Urothelium cell line (cell line): Measurements from ENCODE around the gene SRGAP2B.
"Not testable (repeated sequence)": the region's sequence is repeated elsewhere in the genome, so short reads cannot be mapped to it uniquely, and the experiment has no call there.

Experiments used
- DNase-seq: peaks from one replicate; pipeline ENCODE4 v3.0.0; 2011; ENCODE audit warnings: low spot score, mixed read lengths
- FAIRE-seq: peaks from 2 replicates; lab custom pipeline; 2011; peaks lifted over from hg19 to GRCh38; lab: Jason Lieb, UNC

SRGAP2B gene

GRCh38 chr1:145048181-145048856, 46.8 kb downstream of the SRGAP2B start:
- DNase-seq, FAIRE-seq: not testable (repeated sequence)

GRCh38 chr1:145047553-145047952, 47.6 kb downstream of the SRGAP2B start:
- DNase-seq, FAIRE-seq: not testable (repeated sequence)

- not testable (repeated sequence) for FAIRE-seq
Measured at GRCh38 chr1:145045571-145046273, 49.4 kb downstream of the SRGAP2B start.

GRCh38 chr1:145041519-145041918, 53.6 kb downstream of the SRGAP2B start:
- not testable (repeated sequence) for DNase-seq, FAIRE-seq

More at GRCh38 chr1:145045571-145046273, 49.4 kb downstream of the SRGAP2B start:
- not testable (repeated sequence) for DNase-seq

GRCh38 chr1:145036019-145036418, 59.1 kb downstream of the SRGAP2B start:
- not testable (repeated sequence) for FAIRE-seq, DNase-seq

GRCh38 chr1:145033523-145033922, 61.6 kb downstream of the SRGAP2B start:
- FAIRE-seq, DNase-seq: not testable (repeated sequence)

GRCh38 chr1:145027251-145027650, 67.9 kb downstream of the SRGAP2B start:
- DNase-seq, FAIRE-seq: not testable (repeated sequence)

GRCh38 chr1:145025286-145025685, 69.8 kb downstream of the SRGAP2B start:
- not testable (repeated sequence) for DNase-seq, FAIRE-seq

- FAIRE-seq = not testable (repeated sequence)
Measured at GRCh38 chr1:145022259-145022658, 72.9 kb downstream of the SRGAP2B start.

GRCh38 chr1:145021749-145022148, 73.4 kb downstream of the SRGAP2B start:
- FAIRE-seq, DNase-seq: not testable (repeated sequence)

More at GRCh38 chr1:145022259-145022658, 72.9 kb downstream of the SRGAP2B start:
- not testable (repeated sequence) for DNase-seq

GRCh38 chr1:145019709-145020108, 75.4 kb downstream of the SRGAP2B start:
- DNase-seq, FAIRE-seq: not testable (repeated sequence)

GRCh38 chr1:145017725-145018124, 77.4 kb downstream of the SRGAP2B start:
- DNase-seq, FAIRE-seq: not testable (repeated sequence)

- not testable (repeated sequence) for FAIRE-seq, DNase-seq
Measured at GRCh38 chr1:145016492-145016862, 78.7 kb downstream of the SRGAP2B start.

GRCh38 chr1:145015744-145016491, 79.2 kb downstream of the SRGAP2B start:
- not testable (repeated sequence) for FAIRE-seq, DNase-seq

GRCh38 chr1:145013353-145013752, 81.8 kb downstream of the SRGAP2B start:
- not testable (repeated sequence) for FAIRE-seq, DNase-seq

- not testable (repeated sequence) for DNase-seq, FAIRE-seq
Measured at GRCh38 chr1:145011811-145012210, 83.3 kb downstream of the SRGAP2B start.

- FAIRE-seq, DNase-seq: not testable (repeated sequence)
Measured at GRCh38 chr1:145010580-145010979, 84.5 kb downstream of the SRGAP2B start.

- DNase-seq, FAIRE-seq: not testable (repeated sequence)
Measured at GRCh38 chr1:145009928-145010327, 85.2 kb downstream of the SRGAP2B start.

- not testable (repeated sequence) for FAIRE-seq, DNase-seq
Measured at GRCh38 chr1:145008388-145008787, 86.7 kb downstream of the SRGAP2B start.

GRCh38 chr1:145005142-145005541, 90.0 kb downstream of the SRGAP2B start:
- DNase-seq, FAIRE-seq: not testable (repeated sequence)

- DNase-seq, FAIRE-seq: not testable (repeated sequence)
Measured at GRCh38 chr1:145001381-145001780, 93.7 kb downstream of the SRGAP2B start.
